ENCODE results near the gene ADAMTSL1. TPM values are rescaled to one million over a fixed set of nuclear protein-coding genes. Genes with fewer than 3 reads are reported as not detected.

ADAMTSL1 gene
- total and polyA plus RNA-seq, 2 of the 13 experiments (the other 11 are each of a cell fraction or from before 2014, with no cell fraction given): not detected

GRCh38 chr9:18520416-18521047, 46.6 kb downstream of the ADAMTSL1 start:
- H3K4me2 ChIP-seq (ENCODE audit: low read depth, low read length): no peak overlapping the region
- DNase-seq (ENCODE audit: low spot score) (no peak), ATAC-seq (no peak), FAIRE-seq (no peak)
- 33% methylated on average over 3 of the region's 3 CpGs for WGBS (ENCODE audit: low lambda C conversion rate)
- no peak overlapping the region for H3K9ac ChIP-seq (ENCODE audit: insufficient read depth, low read depth, low read length)
- H3K4me1 ChIP-seq (ENCODE audit: insufficient read depth, low read length): no peaks in the 10 kb centered on the region
- POLR2A ChIA-PET: no interaction called here
- no peaks in the 10 kb centered on the region for H3K36me3 ChIP-seq (replicated peaks in 1 of 2; ENCODE audit: control insufficient read depth in 1 of 2, insufficient read depth in 2 of 2, low read length in 2 of 2)
- BruUV-seq (replicated peaks): no TSS peak
- H3K27ac ChIP-seq (ENCODE audit: extremely low read length, insufficient read depth, low read length): no peak overlapping the region
- intact Hi-C loops (cut with micrococcal nuclease; ENCODE audit: unreplicated experiment) (no loop called here), in situ Hi-C loops (cut with HindIII; ENCODE audit: extremely low pct_ligation_motif_present, low pct_unique_long_range_greater_than_20kb) (no loop called here)
- no peak overlapping the region for H3K4me3 ChIP-seq (replicated peaks in 1 of 3; ENCODE audit: insufficient read depth in 1 of 3, low read depth in 2 of 3, low read length in 3 of 3)
- H2AFZ ChIP-seq (ENCODE audit: low read length): no peak overlapping the region
- H3K79me2 ChIP-seq (ENCODE audit: insufficient read depth, low read length): no peaks in the 10 kb centered on the region
- TF ChIP-seq DNMT1 (CRISPR knock-in tag; IDR thresholded peaks at IDR 0.05) (no peak), FOXO4 (CRISPR knock-in tag; conservative IDR thresholded peaks at IDR 0.05) (no peak), ZNF30 (CRISPR knock-in tag; IDR thresholded peaks at IDR 0.05) (no peak), ZBTB7A (CRISPR knock-in tag; IDR thresholded peaks at IDR 0.05) (no peak), ZBTB42 (CRISPR knock-in tag; IDR thresholded peaks at IDR 0.05) (no peak)
- no peaks in the 10 kb centered on the region for H3K27me3 ChIP-seq (ENCODE audit: control insufficient read depth in 1 of 2, insufficient read depth in 2 of 2, low read length in 2 of 2)
- CTCF ChIA-PET (ENCODE audit: low intra/inter-chr PET ratio, low total read pairs): no interaction called here
- H3K9me3 ChIP-seq (ENCODE audit: low read length): no peaks in the 10 kb centered on the region
- H4K20me1 ChIP-seq (ENCODE audit: insufficient read depth, low read length): no peaks in the 10 kb centered on the region

GRCh38 chr9:18526685-18527084, 52.7 kb downstream of the ADAMTSL1 start:
- Histone ChIP-seq H3K27ac (ENCODE audit: extremely low read length, insufficient read depth, low read length) (no peak overlapping the region), H4K20me1 (ENCODE audit: insufficient read depth, low read length) (no peaks in the 10 kb centered on the region), H3K4me2 (ENCODE audit: low read depth, low read length) (no peak overlapping the region), H3K79me2 (ENCODE audit: insufficient read depth, low read length) (no peaks in the 10 kb centered on the region), H3K9ac (ENCODE audit: insufficient read depth, low read depth, low read length) (no peak overlapping the region), H3K9me3 (ENCODE audit: low read length) (no peaks in the 10 kb centered on the region), H3K27me3 (ENCODE audit: control insufficient read depth in 1 of 2, insufficient read depth in 2 of 2, low read length in 2 of 2) (no peaks in the 10 kb centered on the region), H3K36me3 (replicated peaks in 1 of 2; ENCODE audit: control insufficient read depth in 1 of 2, insufficient read depth in 2 of 2, low read length in 2 of 2) (no peaks in the 10 kb centered on the region), H3K4me1 (ENCODE audit: insufficient read depth, low read length) (no peaks in the 10 kb centered on the region), H2AFZ (ENCODE audit: low read length) (no peak overlapping the region), H3K4me3 (replicated peaks in 1 of 3; ENCODE audit: insufficient read depth in 1 of 3, low read depth in 2 of 3, low read length in 3 of 3) (no peak overlapping the region)
- TF ChIP-seq RBFOX2 (IDR thresholded peaks at IDR 0.05; ENCODE audit: low read depth, low read length): no peak
- no peak for TF ChIP-seq FOXC1 (CRISPR knock-in tag; IDR thresholded peaks at IDR 0.05; ENCODE audit: borderline replicate concordance)
- TF ChIP-seq IRF1 (CRISPR knock-in tag; IDR thresholded peaks at IDR 0.05; ENCODE audit: low read depth): no peak
- no peak for TF ChIP-seq SUZ12 (IDR thresholded peaks at IDR 0.05; ENCODE audit: low read depth, low read length)
- no peak for TF ChIP-seq SOX5 (CRISPR knock-in tag; IDR thresholded peaks at IDR 0.05; ENCODE audit: borderline replicate concordance)
- ATAC-seq (no peak), FAIRE-seq (no peak), DNase-seq (ENCODE audit: low spot score) (no peak)
- CTCF ChIA-PET (ENCODE audit: low intra/inter-chr PET ratio, low total read pairs): no interaction called here
- whole genome bisulfite sequencing (ENCODE audit: low lambda C conversion rate): 0% methylated on average over 3 of the region's 3 CpGs
- BruUV-seq (replicated peaks): no TSS peak
- POLR2A ChIA-PET: no interaction called here
- intact Hi-C loops (cut with micrococcal nuclease; ENCODE audit: unreplicated experiment) (no loop called here), in situ Hi-C loops (cut with HindIII; ENCODE audit: extremely low pct_ligation_motif_present, low pct_unique_long_range_greater_than_20kb) (no loop called here)

Measured in HepG2 (cell line).